GM19023 (cell line): ENCODE results near the gene SPIRE1.
"Not testable (repeated sequence)": the region's sequence is repeated elsewhere in the genome, so short reads cannot be mapped to it uniquely, and the experiment has no call there.

ENCODE experiments used
- ATAC-seq: cut with Tn5 transposase; IDR thresholded peaks from one replicate; pipeline ENCODE4 v1.9.1; 2021; ENCODE audit warnings: mild to moderate bottlenecking, moderate library complexity; ENCODE audit not compliant: unreplicated experiment

SPIRE1 gene

GRCh38 chr18:12497296-12497695, 160.6 kb downstream of the SPIRE1 start:
- no peak for ATAC-seq

- ATAC-seq = no peak
Observed at GRCh38 chr18:12492907-12493306, 165.0 kb downstream of the SPIRE1 start.

- no peak for ATAC-seq
Observed at GRCh38 chr18:12491611-12492435, 166.1 kb downstream of the SPIRE1 start.

GRCh38 chr18:12485479-12486105, 172.3 kb downstream of the SPIRE1 start:
- ATAC-seq = no peak

GRCh38 chr18:12481915-12482314, 176.0 kb downstream of the SPIRE1 start:
- ATAC-seq = not testable (repeated sequence)

- no peak for ATAC-seq
Observed at GRCh38 chr18:12479982-12480381, 177.9 kb downstream of the SPIRE1 start.

GRCh38 chr18:12479536-12479935, 178.4 kb downstream of the SPIRE1 start:
- no peak for ATAC-seq

GRCh38 chr18:12478269-12479047, 179.4 kb downstream of the SPIRE1 start:
- no peak for ATAC-seq

- ATAC-seq = no peak
Observed at GRCh38 chr18:12477606-12478005, 180.3 kb downstream of the SPIRE1 start.

GRCh38 chr18:12476955-12477354, 181.0 kb downstream of the SPIRE1 start:
- ATAC-seq = no peak

- ATAC-seq = no peak
Observed at GRCh38 chr18:12474876-12475275, 183.0 kb downstream of the SPIRE1 start.

- ATAC-seq = no peak
Observed at GRCh38 chr18:12474146-12474545, 183.8 kb downstream of the SPIRE1 start.

GRCh38 chr18:12470382-12471075, 187.4 kb downstream of the SPIRE1 start:
- ATAC-seq = no peak

GRCh38 chr18:12468445-12468844, 189.5 kb downstream of the SPIRE1 start:
- ATAC-seq = no peak

- ATAC-seq = no peak
Observed at GRCh38 chr18:12464731-12465130, 193.2 kb downstream of the SPIRE1 start.

- ATAC-seq = no peak
Observed at GRCh38 chr18:12463191-12463590, 194.7 kb downstream of the SPIRE1 start.

GRCh38 chr18:12462242-12462641, 195.7 kb downstream of the SPIRE1 start:
- no peak for ATAC-seq

- no peak for ATAC-seq
Observed at GRCh38 chr18:12461326-12461725, 196.6 kb downstream of the SPIRE1 start.

- ATAC-seq = no peak
Observed at GRCh38 chr18:12460874-12461273, 197.0 kb downstream of the SPIRE1 start.

GRCh38 chr18:12458771-12459170, 199.1 kb downstream of the SPIRE1 start:
- no peak for ATAC-seq

- no peak for ATAC-seq
Observed at GRCh38 chr18:12456441-12456840, 201.5 kb downstream of the SPIRE1 start.
